T-helper 1 cell treated with Interleukin-12 subunit alpha and Interleukin-12 subunit beta and Interleukin-4 antibody, amounts not matched to agents 30 μg/mL and 1 μg/mL, for 36 hours (primary cell): ENCODE measurements around the gene TNS1.

ENCODE experiments used
- H3K27ac Mint-ChIP-seq: one replicate; pipeline ENCODE4 v1.8.0; 2021; ENCODE audit warnings: mild to moderate bottlenecking, mixed read lengths
- H3K27me3 Mint-ChIP-seq: one replicate; pipeline ENCODE4 v1.8.0; 2021; ENCODE audit warnings: low read depth, mixed read lengths
- H3K36me3 Mint-ChIP-seq: one replicate; pipeline ENCODE4 v1.8.0; 2021; ENCODE audit warnings: low read depth, mixed read lengths
- H3K4me1 Mint-ChIP-seq: one replicate; pipeline ENCODE4 v1.8.0; 2021; ENCODE audit warnings: low read depth, mixed read lengths
- H3K4me3 Mint-ChIP-seq: one replicate; pipeline ENCODE4 v1.8.0; 2021; ENCODE audit warnings: mild to moderate bottlenecking, moderate library complexity, mixed read lengths
- H3K9me3 Mint-ChIP-seq: one replicate; pipeline ENCODE4 v1.8.0; 2021; ENCODE audit warnings: mixed read lengths

Gene TNS1

DNA sequence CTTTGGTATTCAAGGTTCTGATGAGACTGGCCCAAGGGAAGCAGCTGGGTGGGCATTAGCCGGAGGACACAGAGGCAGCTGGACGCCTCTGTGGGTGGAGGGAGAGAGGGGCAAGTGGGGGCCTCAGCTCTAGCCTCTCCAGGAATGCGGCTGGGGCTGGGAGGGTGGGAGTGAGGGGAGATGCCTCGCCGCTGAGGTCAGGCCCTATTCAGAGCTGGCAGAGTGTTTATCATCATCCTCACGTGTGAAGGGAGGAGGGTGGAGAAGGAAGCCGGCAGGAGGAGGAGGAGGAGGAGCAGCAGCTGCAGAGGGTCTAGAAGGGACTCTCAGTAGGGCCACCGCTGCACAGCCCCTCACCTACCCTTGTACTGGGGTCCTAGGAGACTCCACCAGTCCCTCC lies 43.1 kb downstream of the TNS1 start:
- Mint-ChIP-seq H3K4me3 (no peak overlapping the region), H3K27me3 (no peaks in the 10 kb centered on the region), H3K27ac (no peak overlapping the region), H3K36me3 (no peaks in the 10 kb centered on the region), H3K9me3 (no peaks in the 10 kb centered on the region), H3K4me1 (no peaks in the 10 kb centered on the region)

DNA sequence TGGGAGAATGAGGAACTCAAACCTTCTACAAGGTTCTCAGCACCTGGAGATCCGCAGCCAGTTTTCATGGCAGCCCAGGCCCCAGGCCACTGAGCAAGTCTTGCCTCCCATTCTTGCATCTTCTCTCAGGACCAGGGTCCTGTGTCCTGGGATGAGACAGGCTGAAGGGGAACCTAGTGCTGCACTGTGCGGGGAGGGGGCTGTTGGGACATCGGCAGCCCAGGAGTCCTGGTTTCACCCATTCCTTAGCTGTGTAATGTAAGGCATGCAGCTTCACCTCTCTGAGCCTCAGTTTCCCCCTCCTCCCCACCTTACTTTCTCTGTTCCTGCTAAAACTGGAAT lies 43.9 kb downstream of the TNS1 start:
- Mint-ChIP-seq H3K4me3 (no peak overlapping the region), H3K36me3 (no peaks in the 10 kb centered on the region), H3K27me3 (no peaks in the 10 kb centered on the region), H3K4me1 (no peaks in the 10 kb centered on the region), H3K9me3 (no peaks in the 10 kb centered on the region), H3K27ac (no peak overlapping the region)

DNA sequence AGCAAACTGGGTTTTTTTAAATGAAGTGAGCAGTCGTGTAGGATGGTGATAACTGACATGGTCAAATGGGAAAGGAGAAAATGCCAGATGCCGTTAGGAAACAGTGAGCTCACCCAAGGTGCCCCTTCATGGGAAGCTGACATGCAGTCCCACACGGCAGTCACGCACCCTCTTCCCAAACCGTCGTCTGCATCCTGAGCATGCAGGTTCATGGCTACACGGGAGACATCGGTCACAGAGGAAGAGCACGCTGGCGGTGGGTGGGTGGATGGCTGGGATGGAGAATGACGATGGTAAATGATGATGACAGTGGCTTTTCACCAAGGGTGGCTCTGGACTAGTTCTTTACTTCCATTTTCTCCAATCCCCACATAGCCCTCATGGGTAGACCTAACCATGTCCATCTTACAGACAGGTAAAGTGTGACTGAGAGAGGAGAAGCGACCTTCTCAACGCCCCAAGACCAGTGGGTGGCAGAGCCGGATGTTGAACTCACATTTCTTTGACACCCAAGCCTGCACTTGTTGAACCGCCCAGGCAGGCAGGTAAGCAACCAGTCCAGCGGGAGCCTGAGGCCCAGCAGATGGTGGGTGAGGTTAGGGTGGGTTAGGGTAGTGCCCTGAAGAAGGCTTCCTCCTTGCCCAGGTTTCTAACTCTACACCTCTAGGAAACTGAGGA lies 44.5 kb downstream of the TNS1 start:
- Mint-ChIP-seq H3K9me3 (no peaks in the 10 kb centered on the region), H3K4me3 (no peak overlapping the region), H3K4me1 (no peaks in the 10 kb centered on the region), H3K27ac (no peak overlapping the region), H3K36me3 (no peaks in the 10 kb centered on the region), H3K27me3 (no peaks in the 10 kb centered on the region)

DNA sequence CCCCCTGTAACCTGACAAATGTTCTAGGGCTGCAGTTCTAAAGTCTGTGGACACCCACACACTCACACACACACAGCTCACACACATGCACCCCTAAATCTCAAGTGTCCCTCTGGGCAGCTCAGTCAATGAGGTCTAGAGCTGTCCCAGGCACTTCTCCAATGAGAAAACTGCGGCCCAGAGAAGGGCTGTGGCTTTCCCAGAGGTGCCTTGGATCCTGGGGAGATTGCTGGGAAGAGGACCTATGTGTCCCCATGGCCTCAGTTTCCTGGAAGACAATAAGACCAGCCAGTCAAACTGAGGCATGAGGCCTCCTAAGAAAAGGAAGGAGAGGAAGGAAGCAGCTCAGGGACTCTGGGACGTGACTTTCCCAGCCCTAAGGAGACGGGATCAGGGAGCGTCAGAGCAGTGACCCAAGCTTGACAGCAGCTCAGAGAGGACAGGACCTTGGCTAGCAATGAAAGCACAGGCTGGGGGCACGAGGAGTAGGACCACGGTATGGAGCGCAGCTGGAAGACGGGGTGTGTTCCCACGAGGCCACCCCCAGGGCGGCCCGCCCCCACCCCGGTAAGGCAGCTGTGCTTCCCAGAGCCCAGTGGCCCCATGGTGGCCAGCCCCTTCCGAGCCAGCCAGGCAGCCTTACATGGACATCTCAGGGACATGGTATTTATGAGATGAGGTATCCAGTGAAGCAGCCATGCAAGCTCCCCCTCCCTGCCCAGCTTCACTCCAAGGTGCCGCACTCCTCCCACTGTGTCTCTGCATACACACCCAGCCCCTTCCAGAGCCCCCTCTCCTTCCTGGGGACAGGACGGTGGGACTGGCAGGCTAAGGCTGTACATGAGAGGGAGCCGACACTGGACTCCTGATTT lies 46.0 kb downstream of the TNS1 start:
- Mint-ChIP-seq H3K36me3 (no peaks in the 10 kb centered on the region), H3K4me1 (no peaks in the 10 kb centered on the region), H3K4me3 (no peak overlapping the region)

DNA sequence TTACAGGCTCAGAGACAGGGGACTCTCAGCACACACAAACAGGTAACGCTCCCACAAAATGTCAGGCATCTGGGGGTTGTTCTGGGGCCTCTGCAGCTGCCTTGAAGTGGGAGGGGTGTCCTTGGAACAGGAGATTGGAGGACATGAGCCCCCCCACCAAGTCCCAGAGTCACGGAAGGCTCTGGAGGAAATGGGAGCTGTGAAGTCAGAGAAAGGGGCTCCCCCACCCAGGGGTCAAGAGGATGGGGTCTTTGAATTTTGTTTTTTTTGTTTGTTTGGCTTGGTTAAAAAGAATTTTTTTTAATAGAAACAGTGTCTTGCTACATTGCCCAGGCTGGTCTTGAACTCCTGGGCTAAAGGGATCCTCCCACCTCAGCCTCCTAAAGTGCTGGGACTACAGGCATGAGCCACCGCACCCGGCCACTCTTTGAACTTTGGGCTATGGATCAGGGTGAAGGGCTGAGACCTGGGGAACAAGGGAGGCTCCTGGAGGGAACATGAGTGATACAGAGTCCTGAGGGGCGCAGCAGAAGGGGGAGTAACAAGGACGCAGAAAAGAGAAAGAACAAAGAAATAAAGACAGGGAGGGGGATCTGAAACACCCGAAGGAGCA lies 46.8 kb downstream of the TNS1 start:
- Mint-ChIP-seq H3K27me3 (no peaks in the 10 kb centered on the region), H3K4me3 (no peak overlapping the region)

More for the DNA sequence above, 46.0 kb downstream of the TNS1 start:
- H3K27ac Mint-ChIP-seq, result no peak overlapping the region
- no peaks in the 10 kb centered on the region for H3K9me3 Mint-ChIP-seq
- no peaks in the 10 kb centered on the region for H3K27me3 Mint-ChIP-seq

DNA sequence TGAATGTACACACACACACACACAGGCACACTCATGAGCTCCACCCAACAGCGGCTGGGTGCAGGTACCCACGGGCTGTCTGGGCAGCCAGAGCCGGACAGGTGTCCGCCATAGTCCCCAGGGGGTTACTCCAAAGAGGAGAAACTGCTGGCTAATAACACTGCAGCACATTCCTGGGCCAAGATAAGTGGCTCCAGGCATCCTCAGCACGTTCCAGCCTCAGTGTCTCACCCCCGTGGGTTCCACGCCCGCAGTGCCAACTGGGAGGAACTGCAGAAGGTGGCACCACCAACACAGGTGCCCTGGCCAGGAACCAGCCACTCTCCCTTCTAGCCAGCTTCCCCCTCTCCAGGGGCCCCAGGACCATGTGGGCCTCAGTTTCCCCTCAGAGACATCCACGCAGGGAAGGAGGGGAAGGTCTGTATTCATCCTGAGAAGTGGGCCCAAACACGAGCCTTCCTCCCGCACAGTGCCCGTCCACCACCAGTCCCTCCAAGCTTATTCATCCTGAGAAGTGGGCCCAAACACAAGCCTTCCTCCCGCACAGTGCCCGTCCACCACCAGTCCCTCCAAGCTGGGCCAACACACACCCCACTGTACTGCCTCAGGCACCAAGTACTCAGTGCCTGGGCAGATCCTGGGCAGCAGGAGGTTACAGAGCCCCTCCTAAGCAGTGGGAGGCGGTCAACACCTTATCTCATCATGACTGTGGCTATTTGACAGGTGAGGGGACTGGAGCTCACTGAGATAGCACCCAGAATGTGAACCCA lies 47.6 kb downstream of the TNS1 start:
- Mint-ChIP-seq H3K27ac (no peak overlapping the region), H3K4me1 (no peaks in the 10 kb centered on the region), H3K9me3 (no peaks in the 10 kb centered on the region), H3K36me3 (no peaks in the 10 kb centered on the region), H3K27me3 (no peaks in the 10 kb centered on the region), H3K4me3 (no peak overlapping the region)

More for the DNA sequence above, 46.8 kb downstream of the TNS1 start:
- H3K36me3 Mint-ChIP-seq, result no peaks in the 10 kb centered on the region
- no peaks in the 10 kb centered on the region for H3K4me1 Mint-ChIP-seq
- H3K27ac Mint-ChIP-seq, result no peak overlapping the region
- H3K9me3 Mint-ChIP-seq, result no peaks in the 10 kb centered on the region

DNA sequence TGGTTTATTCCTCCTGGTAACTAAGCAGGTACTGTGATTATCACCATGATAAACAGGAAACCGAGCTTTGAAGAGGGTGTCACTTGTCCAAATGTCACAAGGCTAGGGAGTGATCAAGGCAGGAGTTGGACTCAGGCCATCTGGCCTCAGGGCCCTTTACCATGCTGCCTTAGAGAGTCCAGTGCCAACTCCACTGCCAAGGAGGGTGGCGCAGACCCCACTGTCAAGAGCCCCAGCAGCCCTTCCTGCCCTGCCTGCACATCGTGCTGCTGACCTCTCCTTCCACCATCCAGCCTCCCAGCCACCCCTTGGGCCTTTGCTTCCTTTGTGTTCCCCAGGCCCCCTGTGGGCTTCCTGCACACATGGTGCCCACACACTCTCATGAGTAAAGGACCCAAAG lies 48.3 kb downstream of the TNS1 start:
- Mint-ChIP-seq H3K36me3 (no peaks in the 10 kb centered on the region), H3K4me3 (no peak overlapping the region), H3K27me3 (no peaks in the 10 kb centered on the region), H3K9me3 (no peaks in the 10 kb centered on the region), H3K27ac (no peak overlapping the region), H3K4me1 (no peaks in the 10 kb centered on the region)

GRCh38 chr2:217954051-217954450 lies 48.7 kb downstream of the TNS1 start:
- Mint-ChIP-seq H3K27ac (no peak overlapping the region), H3K27me3 (no peaks in the 10 kb centered on the region), H3K4me1 (no peaks in the 10 kb centered on the region), H3K9me3 (no peaks in the 10 kb centered on the region), H3K4me3 (no peak overlapping the region), H3K36me3 (no peaks in the 10 kb centered on the region)

GRCh38 chr2:217953531-217953932 lies 49.3 kb downstream of the TNS1 start:
- Mint-ChIP-seq H3K9me3 (no peaks in the 10 kb centered on the region), H3K36me3 (no peaks in the 10 kb centered on the region), H3K27ac (no peak overlapping the region), H3K4me1 (no peaks in the 10 kb centered on the region), H3K27me3 (no peaks in the 10 kb centered on the region), H3K4me3 (no peak overlapping the region)

- no peaks in the 10 kb centered on the region for H3K4me1 Mint-ChIP-seq
- H3K27me3 Mint-ChIP-seq, result no peaks in the 10 kb centered on the region
- H3K9me3 Mint-ChIP-seq, result no peaks in the 10 kb centered on the region
- H3K36me3 Mint-ChIP-seq, result no peaks in the 10 kb centered on the region
- H3K4me3 Mint-ChIP-seq, result no peak overlapping the region
- no peak overlapping the region for H3K27ac Mint-ChIP-seq
These were observed 49.7 kb downstream of the TNS1 start for GRCh38 chr2:217953011-217953481.

DNA sequence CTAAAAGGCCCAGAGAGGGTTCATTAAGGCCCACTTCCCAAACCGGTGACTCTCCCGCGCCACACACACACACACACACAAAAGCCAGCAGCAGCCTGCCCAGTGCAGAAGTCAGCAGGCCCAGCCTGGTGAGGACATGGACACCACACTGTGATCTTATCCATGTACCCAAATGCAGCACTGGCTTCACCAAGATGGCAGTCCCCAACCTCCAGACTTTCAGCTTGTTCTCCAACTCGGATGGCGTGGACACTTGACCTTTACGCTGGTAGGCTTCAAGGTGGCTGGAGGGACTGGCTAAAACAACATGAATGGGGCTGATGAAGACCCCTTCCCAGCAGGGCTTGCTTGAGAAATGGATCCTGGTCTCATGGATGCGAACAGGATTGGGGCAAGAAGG lies 50.4 kb downstream of the TNS1 start:
- Mint-ChIP-seq H3K9me3 (no peaks in the 10 kb centered on the region), H3K27me3 (no peaks in the 10 kb centered on the region), H3K36me3 (no peaks in the 10 kb centered on the region), H3K4me3 (no peak overlapping the region), H3K27ac (no peak overlapping the region), H3K4me1 (no peaks in the 10 kb centered on the region)

DNA sequence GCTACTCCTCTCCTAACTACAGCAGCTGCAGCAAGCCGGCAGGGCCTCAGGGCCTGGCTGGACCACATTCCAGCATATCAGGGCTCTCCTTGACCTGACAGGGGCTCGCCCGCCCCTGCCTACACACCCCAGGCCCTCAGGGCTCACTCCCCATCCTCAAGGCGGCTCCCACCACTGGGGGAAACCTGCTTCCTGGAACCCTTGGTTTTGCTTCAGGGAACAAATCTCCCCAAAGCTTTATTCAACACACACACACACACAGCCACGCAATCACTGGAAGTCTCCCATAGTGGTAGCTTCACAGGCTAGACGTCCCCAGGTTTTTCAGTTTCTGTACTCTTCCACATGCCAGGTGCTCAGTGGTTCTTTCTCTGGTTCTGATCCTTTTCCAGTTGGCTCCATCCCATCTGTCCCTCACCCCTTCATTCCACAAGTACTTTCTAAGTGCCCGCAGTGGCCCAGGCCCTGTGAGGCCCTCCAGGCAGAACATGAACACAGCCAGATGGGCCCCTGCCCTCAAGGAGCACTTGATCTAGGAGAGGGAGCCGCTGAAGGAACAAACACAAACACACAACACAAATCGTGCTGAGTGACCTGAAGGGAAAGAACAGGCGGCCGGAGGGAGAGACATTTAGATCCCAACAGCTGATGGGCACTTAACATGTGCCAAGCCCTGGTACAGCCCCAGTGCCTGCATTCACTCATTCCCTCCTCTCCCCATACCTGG lies 51.1 kb downstream of the TNS1 start:
- Mint-ChIP-seq H3K4me3 (no peak overlapping the region), H3K27me3 (no peaks in the 10 kb centered on the region), H3K36me3 (no peaks in the 10 kb centered on the region), H3K27ac (no peak overlapping the region), H3K4me1 (no peaks in the 10 kb centered on the region), H3K9me3 (no peaks in the 10 kb centered on the region)

GRCh38 chr2:217951091-217951490 lies 51.7 kb downstream of the TNS1 start:
- Mint-ChIP-seq H3K9me3 (no peaks in the 10 kb centered on the region), H3K4me3 (no peak overlapping the region), H3K27me3 (no peaks in the 10 kb centered on the region), H3K4me1 (no peaks in the 10 kb centered on the region), H3K36me3 (no peaks in the 10 kb centered on the region), H3K27ac (no peak overlapping the region)

- Mint-ChIP-seq H3K4me3 (no peak overlapping the region), H3K36me3 (no peaks in the 10 kb centered on the region)
These were observed 52.4 kb downstream of the TNS1 start for GRCh38 chr2:217950401-217950871.

More at GRCh38 chr2:217950401-217950871, 52.4 kb downstream of the TNS1 start:
- no peaks in the 10 kb centered on the region for H3K4me1 Mint-ChIP-seq
- no peaks in the 10 kb centered on the region for H3K9me3 Mint-ChIP-seq
- no peaks in the 10 kb centered on the region for H3K27me3 Mint-ChIP-seq
- no peak overlapping the region for H3K27ac Mint-ChIP-seq
